CD4-positive, alpha-beta T cell (primary cell): ENCODE data around the gene USP40. TPM values are rescaled to one million over a fixed set of nuclear protein-coding genes. Genes with fewer than 3 reads are reported as not detected.
"Not testable (repeated sequence)": the region's sequence is repeated elsewhere in the genome, so short reads cannot be mapped to it uniquely, and the experiment has no call there.

Source experiments
- ATAC-seq: fragments of 200-7000 bp; cut with Tn5 transposase; one replicate; pipeline ENCODE4 v1.10.0; 2022; ENCODE audit warnings: mild to moderate bottlenecking; ENCODE audit not compliant: poor library complexity
- CTCF ChIA-PET: fragments of 350-600 bp; sonication (Branson Sonifier 250); formaldehyde crosslinking; loops from one replicate; lab custom pipeline; 2021; ENCODE audit warnings: antibody characterized with exemption, inconsistent platforms; lab: Charles Lee
- POLR2A ChIA-PET: fragments of 350-600 bp; sonication (Branson Sonifier 250); formaldehyde crosslinking; loops from one replicate; lab custom pipeline; 2021; ENCODE audit warnings: antibody characterized with exemption, inconsistent platforms; lab: Charles Lee
- DNase-seq, 14 experiments: peaks; one replicate each; pipeline ENCODE4 v3.0.0-alpha.2; 2013 to 2020; ENCODE audit warnings: mixed read lengths in 2 of 14
- H3K27ac ChIP-seq, 2 donors: one replicate each; pipeline versions ENCODE4 v1.5.1 to v1.7.0; 2013; ENCODE audit warnings: low read length in 2 of 2, low read depth in 1 of 2, mild to moderate bottlenecking in 1 of 2
- H3K27me3 ChIP-seq, 2 experiments: 1 replicate in 1 of 2; 2 replicates in 1 of 2; pipeline versions ENCODE4 v1.6.1 to v1.7.0; 2013; ENCODE audit warnings: low read length in 2 of 2, control low read depth in 1 of 2, mild to moderate bottlenecking in 1 of 2, moderate library complexity in 1 of 2; ENCODE audit not compliant: insufficient read depth in 2 of 2, control insufficient read depth in 1 of 2
- H3K36me3 ChIP-seq: one replicate; pipeline ENCODE4 v1.6.1; 2013; ENCODE audit warnings: low read length, control low read depth; ENCODE audit not compliant: insufficient read depth
- H3K4me1 ChIP-seq: one replicate; pipeline ENCODE4 v1.6.1; 2013; ENCODE audit warnings: low read length, control low read depth; ENCODE audit not compliant: insufficient read depth
- H3K4me3 ChIP-seq: one replicate; pipeline ENCODE4 v1.5.1; 2013; ENCODE audit warnings: mild to moderate bottlenecking, low read length, moderate library complexity
- H3K9me3 ChIP-seq, 2 experiments: 1 replicate in 1 of 2; 2 replicates in 1 of 2; pipeline versions ENCODE4 v1.6.1 to v1.7.0; 2013; ENCODE audit warnings: low read length in 2 of 2, mild to moderate bottlenecking in 2 of 2, control low read depth in 1 of 2, moderate library complexity in 1 of 2; ENCODE audit not compliant: control insufficient read depth in 1 of 2, insufficient read depth in 1 of 2
- H3K27ac Mint-ChIP-seq: one replicate; pipeline ENCODE4 v1.8.0; 2020; ENCODE audit warnings: mixed read lengths
- H3K27me3 Mint-ChIP-seq: one replicate; pipeline ENCODE4 v1.8.0; 2021; ENCODE audit warnings: mixed read lengths
- H3K36me3 Mint-ChIP-seq: one replicate; pipeline ENCODE4 v1.8.0; 2021; ENCODE audit warnings: low read depth, mixed read lengths
- H3K4me1 Mint-ChIP-seq: one replicate; pipeline ENCODE4 v1.8.0; 2021; ENCODE audit warnings: low read depth, mixed read lengths
- H3K4me3 Mint-ChIP-seq: one replicate; pipeline ENCODE4 v1.8.0; 2020; ENCODE audit warnings: mild to moderate bottlenecking, mixed read lengths
- H3K9me3 Mint-ChIP-seq: one replicate; pipeline ENCODE4 v1.8.0; 2020; ENCODE audit warnings: mixed read lengths
- CTCF ChIP-seq: fragments of 200-600 bp; IDR thresholded peaks from one replicate; pipeline ENCODE4 v1.8.0; 2022; ENCODE audit warnings: antibody characterized with exemption, mild to moderate bottlenecking
- intact Hi-C, 2 experiments: fragments of 100-400 bp; cut with DNase I in 1 of 2; cut with micrococcal nuclease in 1 of 2; formaldehyde crosslinking; loops; one replicate each; pipeline versions ENCODE4 v1.15.1 to v1.9.0; 2023 to 2025; cut with DNase I, micrococcal nuclease
- total RNA-seq, 174 experiments: library from RNA in 2 of 174; stranded (reverse) in 2 of 174; gene quantifications; one replicate each; pipeline ENCODE4 v1.2.3 and lab custom pipeline; 2021 to 2026

USP40 gene
- total RNA-seq, 2 experiments from 2014 or later: 7.2 to 8.7 TPM

- peaks cover 2% of the 10 kb centered on the region for H3K9me3 Mint-ChIP-seq
- H3K27me3 Mint-ChIP-seq: peaks cover 20% of the 10 kb centered on the region
- no peak for TF ChIP-seq CTCF
- Histone ChIP-seq H3K27me3 (peaks cover 0 to 7% of the 10 kb centered on the region in 2 experiments), H3K36me3 (no peaks in the 10 kb centered on the region), H3K9me3 (no peaks in the 10 kb centered on the region), H3K27ac (no peak overlapping the region), H3K4me1 (no peaks in the 10 kb centered on the region), H3K4me3 (no peak overlapping the region)
- no peaks in the 10 kb centered on the region for H3K36me3 Mint-ChIP-seq
- ChIA-PET CTCF (no interaction called here), POLR2A (no interaction called here)
- ATAC-seq (no peak), DNase-seq (no peak)
- intact Hi-C loops: no loop called here
- H3K4me3 Mint-ChIP-seq: no peak overlapping the region
- no peak overlapping the region for H3K27ac Mint-ChIP-seq
- H3K4me1 Mint-ChIP-seq: no peaks in the 10 kb centered on the region
Measured at GRCh38 chr2:233597522-233597921, 30.9 kb upstream of the USP40 start.

- no peaks in the 10 kb centered on the region for H3K4me1 Mint-ChIP-seq
Measured at GRCh38 chr2:233593201-233593600, 26.6 kb upstream of the USP40 start.

GRCh38 chr2:233592706-233593105, 26.1 kb upstream of the USP40 start:
- H3K9me3 ChIP-seq, H3K27ac ChIP-seq, ATAC-seq, H3K4me1 ChIP-seq, H3K9me3 Mint-ChIP-seq, H3K36me3 ChIP-seq, H3K4me3 Mint-ChIP-seq, H3K4me1 Mint-ChIP-seq, CTCF ChIA-PET, H3K27ac Mint-ChIP-seq, DNase-seq, intact Hi-C loops, H3K4me3 ChIP-seq, H3K27me3 ChIP-seq, POLR2A ChIA-PET, H3K36me3 Mint-ChIP-seq: not testable (repeated sequence)
- H3K27me3 Mint-ChIP-seq: peaks cover 16% of the 10 kb centered on the region

More at GRCh38 chr2:233593201-233593600, 26.6 kb upstream of the USP40 start:
- ChIA-PET POLR2A (no interaction called here), CTCF (no interaction called here)
- DNase-seq (no peak), ATAC-seq (no peak)
- TF ChIP-seq CTCF: no peak
- Mint-ChIP-seq H3K27ac (no peak overlapping the region), H3K36me3 (no peaks in the 10 kb centered on the region), H3K27me3 (peaks cover 14% of the 10 kb centered on the region), H3K9me3 (no peaks in the 10 kb centered on the region), H3K4me3 (no peak overlapping the region)
- Histone ChIP-seq H3K27me3 (peaks cover 2 to 5% of the 10 kb centered on the region in 2 experiments), H3K9me3 (no peaks in the 10 kb centered on the region), H3K4me3 (no peak overlapping the region), H3K36me3 (no peaks in the 10 kb centered on the region), H3K27ac (no peak overlapping the region), H3K4me1 (no peaks in the 10 kb centered on the region)
- intact Hi-C loops: no loop called here

GRCh38 chr2:233588400-233588799, 21.8 kb upstream of the USP40 start:
- ATAC-seq (no peak), DNase-seq (no peak)
- intact Hi-C loops: no loop called here
- no peak overlapping the region for H3K27ac ChIP-seq
- Mint-ChIP-seq H3K36me3 (no peaks in the 10 kb centered on the region), H3K27ac (no peak overlapping the region), H3K4me3 (no peak overlapping the region), H3K4me1 (no peaks in the 10 kb centered on the region), H3K27me3 (peaks cover 45% of the 10 kb centered on the region), H3K9me3 (no peaks in the 10 kb centered on the region)
- no peak for TF ChIP-seq CTCF
- peaks cover 0 to 12% of the 10 kb centered on the region in 2 experiments for H3K27me3 ChIP-seq
- CTCF ChIA-PET: no interaction called here
- H3K36me3 ChIP-seq: no peaks in the 10 kb centered on the region
- POLR2A ChIA-PET: no interaction called here
- H3K9me3 ChIP-seq: no peaks in the 10 kb centered on the region
- H3K4me3 ChIP-seq: no peak overlapping the region
- no peaks in the 10 kb centered on the region for H3K4me1 ChIP-seq
